HAP-1 (cell line): ENCODE data around the gene BLM.

Experiments used
- DNase-seq, 2 experiments: peaks; one replicate each; pipeline ENCODE4 v3.0.0-alpha.2; 2016 to 2020; ENCODE audit warnings: low spot score in 2 of 2
- H3K27me3 ChIP-seq: fragments of 250-450 bp; sonication (Bioruptor Pico); 2 replicates; pipeline ENCODE4 v1.5.1; 2020; ENCODE audit warnings: low read depth, mild to moderate bottlenecking, moderate library complexity
- H3K36me3 ChIP-seq: fragments of 250-450 bp; sonication (Bioruptor Pico); replicated peaks from 2 replicates; pipeline ENCODE4 v1.5.1; 2020; ENCODE audit warnings: mild to moderate bottlenecking
- H3K4me1 ChIP-seq: fragments of 250-450 bp; sonication (Bioruptor Pico); 2 replicates; pipeline ENCODE4 v1.5.1; 2020; ENCODE audit warnings: mild to moderate bottlenecking
- H3K4me3 ChIP-seq: fragments of 250-450 bp; sonication (Bioruptor Pico); 2 replicates; pipeline ENCODE4 v1.5.1; 2020; ENCODE audit warnings: mild to moderate bottlenecking, moderate library complexity
- H3K9me3 ChIP-seq: fragments of 250-450 bp; sonication (Bioruptor Pico); 2 replicates; pipeline ENCODE4 v1.5.1; 2020; ENCODE audit warnings: mild to moderate bottlenecking, moderate library complexity
- in situ Hi-C: fragments of 300-500 bp; cut with MboI; formaldehyde crosslinking; loops from 3 replicates; pipeline ENCODE4 v1.14.3; 2020; ENCODE audit warnings: low sequenced_read_pairs, inconsistent platforms, mixed read lengths

The BLM gene

GRCh38 chr15:90761629-90762028 lies 44.5 kb downstream of the BLM start:
- no peak overlapping the region for H3K4me3 ChIP-seq
- H3K27me3 ChIP-seq: no peaks in the 10 kb centered on the region
- no peaks in the 10 kb centered on the region for H3K9me3 ChIP-seq
- DNase-seq: no peak
- in situ Hi-C loops: no loop called here
- H3K4me1 ChIP-seq: no peaks in the 10 kb centered on the region
- peaks cover 37% of the 10 kb centered on the region for H3K36me3 ChIP-seq

GRCh38 chr15:90762109-90762508 lies 45.0 kb downstream of the BLM start:
- no peak overlapping the region for H3K4me3 ChIP-seq
- no peak for DNase-seq
- H3K36me3 ChIP-seq: peaks cover 37% of the 10 kb centered on the region
- in situ Hi-C loops: no loop called here
- no peaks in the 10 kb centered on the region for H3K4me1 ChIP-seq
- no peaks in the 10 kb centered on the region for H3K9me3 ChIP-seq
- no peaks in the 10 kb centered on the region for H3K27me3 ChIP-seq

GRCh38 chr15:90763366-90764099 lies 46.4 kb downstream of the BLM start:
- in situ Hi-C loops: no loop called here
- H3K9me3 ChIP-seq: no peaks in the 10 kb centered on the region
- no peak for DNase-seq
- peaks cover 38% of the 10 kb centered on the region for H3K36me3 ChIP-seq
- no peak overlapping the region for H3K4me3 ChIP-seq
- H3K4me1 ChIP-seq: no peaks in the 10 kb centered on the region
- no peaks in the 10 kb centered on the region for H3K27me3 ChIP-seq

- no peak for DNase-seq
- Histone ChIP-seq H3K27me3 (no peaks in the 10 kb centered on the region), H3K4me3 (no peak overlapping the region), H3K9me3 (no peaks in the 10 kb centered on the region), H3K4me1 (no peaks in the 10 kb centered on the region), H3K36me3 (peaks cover 32% of the 10 kb centered on the region)
- in situ Hi-C loops: no loop called here
These were observed 48.4 kb downstream of the BLM start for GRCh38 chr15:90765531-90765930.

- no peak for DNase-seq
- no peaks in the 10 kb centered on the region for H3K4me1 ChIP-seq
- no peaks in the 10 kb centered on the region for H3K9me3 ChIP-seq
- H3K36me3 ChIP-seq: peaks cover 32% of the 10 kb centered on the region
- H3K27me3 ChIP-seq: no peaks in the 10 kb centered on the region
- in situ Hi-C loops: no loop called here
- no peak overlapping the region for H3K4me3 ChIP-seq
These were observed 48.8 kb downstream of the BLM start for GRCh38 chr15:90765966-90766365.

GRCh38 chr15:90769375-90769774 lies 52.2 kb downstream of the BLM start:
- Histone ChIP-seq H3K27me3 (no peaks in the 10 kb centered on the region), H3K36me3 (peaks cover 30% of the 10 kb centered on the region), H3K9me3 (no peaks in the 10 kb centered on the region), H3K4me3 (no peak overlapping the region), H3K4me1 (no peaks in the 10 kb centered on the region)
- no peak for DNase-seq
- in situ Hi-C loops: no loop called here

GRCh38 chr15:90773485-90773884 lies 56.3 kb downstream of the BLM start:
- DNase-seq: no peak
- Histone ChIP-seq H3K4me1 (peaks cover 3% of the 10 kb centered on the region; the same call in 1 of the 2 replicates), H3K36me3 (peaks cover 33% of the 10 kb centered on the region), H3K9me3 (no peaks in the 10 kb centered on the region), H3K27me3 (no peaks in the 10 kb centered on the region), H3K4me3 (no peak overlapping the region)
- in situ Hi-C loops: no loop called here

GRCh38 chr15:90774731-90775514 lies 57.8 kb downstream of the BLM start:
- Histone ChIP-seq H3K4me1 (peaks cover 3% of the 10 kb centered on the region; the same call in 1 of the 2 replicates), H3K27me3 (no peaks in the 10 kb centered on the region), H3K36me3 (peaks cover 33% of the 10 kb centered on the region), H3K4me3 (no peak overlapping the region), H3K9me3 (no peaks in the 10 kb centered on the region)
- in situ Hi-C loops: no loop called here
- no peak for DNase-seq

- Histone ChIP-seq H3K4me3 (no peak overlapping the region), H3K27me3 (no peaks in the 10 kb centered on the region), H3K36me3 (peaks cover 20% of the 10 kb centered on the region), H3K9me3 (no peaks in the 10 kb centered on the region), H3K4me1 (no peaks in the 10 kb centered on the region)
- in situ Hi-C loops: no loop called here
- no peak for DNase-seq
These were observed 63.8 kb downstream of the BLM start for GRCh38 chr15:90780916-90781315.

- Histone ChIP-seq H3K4me1 (peaks cover 1% of the 10 kb centered on the region; the same call in 1 of the 2 replicates), H3K27me3 (no peaks in the 10 kb centered on the region), H3K9me3 (no peaks in the 10 kb centered on the region), H3K4me3 (no peak overlapping the region), H3K36me3 (peaks cover 12% of the 10 kb centered on the region)
- in situ Hi-C loops: no loop called here
- DNase-seq: no peak
These were observed 65.3 kb downstream of the BLM start for GRCh38 chr15:90782442-90782841.

GRCh38 chr15:90787881-90788280 lies 70.7 kb downstream of the BLM start:
- peak in 1 of 2 experiments; percentile 35 for DNase-seq
- in situ Hi-C loops: no loop called here
- Histone ChIP-seq H3K4me1 (peaks cover 3% of the 10 kb centered on the region), H3K9me3 (no peaks in the 10 kb centered on the region), H3K36me3 (peaks cover 25% of the 10 kb centered on the region), H3K27me3 (no peaks in the 10 kb centered on the region), H3K4me3 (no peak overlapping the region)

- peaks cover 3% of the 10 kb centered on the region for H3K4me1 ChIP-seq
- in situ Hi-C loops: no loop called here
- H3K4me3 ChIP-seq: no peak overlapping the region
- no peaks in the 10 kb centered on the region for H3K27me3 ChIP-seq
- peaks cover 33% of the 10 kb centered on the region for H3K36me3 ChIP-seq
- H3K9me3 ChIP-seq: no peaks in the 10 kb centered on the region
- DNase-seq: no peak
These were observed 72.3 kb downstream of the BLM start for GRCh38 chr15:90789462-90789861.

- H3K4me3 ChIP-seq: no peak overlapping the region
- H3K27me3 ChIP-seq: no peaks in the 10 kb centered on the region
- H3K9me3 ChIP-seq: no peaks in the 10 kb centered on the region
- no peak for DNase-seq
- peaks cover 37% of the 10 kb centered on the region for H3K36me3 ChIP-seq
- peaks cover 3% of the 10 kb centered on the region for H3K4me1 ChIP-seq
- in situ Hi-C loops: no loop called here
These were observed 72.9 kb downstream of the BLM start for GRCh38 chr15:90790057-90790456.

GRCh38 chr15:90790561-90790960 lies 73.4 kb downstream of the BLM start:
- H3K27me3 ChIP-seq: no peaks in the 10 kb centered on the region
- peaks cover 3% of the 10 kb centered on the region for H3K4me1 ChIP-seq
- no peaks in the 10 kb centered on the region for H3K9me3 ChIP-seq
- H3K4me3 ChIP-seq: no peak overlapping the region
- peaks cover 42% of the 10 kb centered on the region for H3K36me3 ChIP-seq
- no peak for DNase-seq
- in situ Hi-C loops: no loop called here
